UCSD-AML1 (cell line): ENCODE measurements around the gene MYH7.
"Not testable (repeated sequence)": the region's sequence is repeated elsewhere in the genome, so short reads cannot be mapped to it uniquely, and the experiment has no call there.

Experiments
- DNase-seq: peaks from one replicate; lab custom pipeline; 2025; ENCODE audit not compliant: unreplicated experiment; lab: John Stamatoyannopoulos, UW

MYH7 gene

DNA sequence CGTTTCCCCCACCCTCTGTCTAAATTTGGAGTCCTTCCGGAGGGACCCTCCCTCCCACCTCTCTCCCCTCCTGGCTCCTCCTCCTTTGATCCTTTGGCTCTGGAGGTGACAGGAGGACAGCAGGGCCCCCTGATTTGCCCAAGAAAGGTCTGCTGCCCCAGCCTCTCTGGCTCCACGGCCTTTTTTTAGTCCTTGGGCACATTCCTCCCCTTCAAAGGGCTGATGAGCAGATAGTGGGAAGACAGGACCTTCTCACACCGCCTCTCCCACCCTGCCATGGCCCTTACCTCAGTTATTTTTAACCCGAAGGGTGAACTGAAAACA is 27.2 kb downstream of the MYH7 start:
- no peak for DNase-seq

DNA sequence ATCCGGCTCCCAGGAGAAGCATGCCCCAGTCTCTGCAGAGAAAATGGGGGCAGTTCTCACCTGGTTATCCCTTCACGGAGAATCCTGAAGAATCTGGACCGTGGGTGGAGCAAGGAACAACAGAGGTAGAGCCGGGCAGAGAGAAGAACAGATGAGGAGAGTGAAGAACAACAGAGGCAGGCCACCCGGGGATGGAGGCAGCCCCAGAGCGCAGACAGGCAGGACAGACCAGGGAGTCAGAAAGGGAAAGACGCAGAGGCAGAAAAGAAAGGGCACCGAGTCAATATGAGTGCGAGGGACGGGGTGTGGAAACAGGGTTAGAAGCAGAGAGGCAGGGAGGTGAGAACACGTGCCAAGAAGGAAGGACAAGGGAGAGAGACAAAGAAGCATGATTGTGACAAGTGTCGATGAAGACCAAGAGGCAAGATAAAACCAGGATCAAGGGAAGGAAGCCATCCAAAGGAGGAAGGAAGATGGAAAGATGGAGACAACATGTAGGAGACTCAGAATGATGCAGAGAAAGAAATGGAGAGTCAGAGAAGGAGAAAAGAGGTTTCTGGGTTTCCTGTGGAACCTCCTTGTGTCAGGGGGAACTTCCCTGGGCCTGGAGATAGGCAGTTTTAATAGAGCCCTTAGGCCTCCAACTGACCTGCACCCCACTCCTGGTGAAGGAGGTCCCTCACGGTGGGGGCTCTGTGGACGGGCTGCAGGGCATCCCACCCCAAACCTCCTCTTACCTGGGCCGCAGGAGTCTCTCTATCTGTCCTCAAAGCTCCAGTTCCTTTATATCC is 27.7 kb downstream of the MYH7 start, which contains the start of gene MYH6:
TSS of gene MYH6 (minus strand) at position 758 of the 791 bp plus-strand sequence. CDS start 1,050 bp downstream, outside the sequence.
- no peak for DNase-seq

- no peak for DNase-seq
Measured at GRCh38 chr14:23406725-23407355, 28.6 kb downstream of the MYH7 start.

- no peak for DNase-seq
Measured at GRCh38 chr14:23406244-23406643, 29.2 kb downstream of the MYH7 start.

GRCh38 chr14:23405516-23406025 is 29.9 kb downstream of the MYH7 start:
- no peak for DNase-seq

DNA sequence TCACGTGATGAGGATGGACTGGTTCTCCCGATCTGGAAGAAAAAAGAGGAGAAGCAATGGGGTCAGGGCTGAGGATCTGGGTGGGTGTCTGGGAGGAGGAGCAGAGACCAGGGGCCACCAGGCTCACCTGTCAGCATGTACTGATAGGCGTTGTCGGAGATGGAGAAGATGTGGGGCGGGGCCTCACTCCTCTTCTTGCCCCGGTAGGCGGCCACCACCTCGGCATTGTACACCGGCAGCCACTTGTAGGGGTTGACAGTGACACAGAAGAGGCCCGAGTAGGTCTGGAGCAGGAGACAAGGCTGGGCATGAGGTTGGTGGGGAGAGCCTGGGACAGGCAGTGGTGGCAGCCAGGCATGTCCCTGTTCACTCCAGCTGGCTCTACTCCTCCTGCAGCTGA is 30.4 kb downstream of the MYH7 start:
- DNase-seq: no peak

GRCh38 chr14:23404331-23404900 is 31.0 kb downstream of the MYH7 start:
- DNase-seq: no peak

DNA sequence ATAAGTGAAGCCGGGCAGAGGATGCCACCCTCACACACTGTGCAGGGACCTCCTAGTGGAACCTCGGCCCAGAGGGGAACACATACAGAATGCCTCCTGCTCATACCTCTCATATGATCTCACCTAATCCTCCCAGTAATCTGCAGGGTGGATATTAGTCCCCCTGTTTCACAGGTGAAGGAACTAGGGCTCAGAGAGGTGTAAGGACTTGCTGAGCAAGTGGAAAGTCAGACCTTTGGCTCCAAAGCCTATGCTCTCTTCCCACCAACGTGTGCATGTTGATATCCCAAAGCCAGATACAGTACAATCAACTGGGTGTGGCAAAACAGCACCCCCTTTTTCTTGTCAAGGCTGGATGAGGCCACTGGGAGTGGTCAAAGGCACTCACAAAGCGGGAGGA is 31.6 kb downstream of the MYH7 start:
- no peak for DNase-seq

DNA sequence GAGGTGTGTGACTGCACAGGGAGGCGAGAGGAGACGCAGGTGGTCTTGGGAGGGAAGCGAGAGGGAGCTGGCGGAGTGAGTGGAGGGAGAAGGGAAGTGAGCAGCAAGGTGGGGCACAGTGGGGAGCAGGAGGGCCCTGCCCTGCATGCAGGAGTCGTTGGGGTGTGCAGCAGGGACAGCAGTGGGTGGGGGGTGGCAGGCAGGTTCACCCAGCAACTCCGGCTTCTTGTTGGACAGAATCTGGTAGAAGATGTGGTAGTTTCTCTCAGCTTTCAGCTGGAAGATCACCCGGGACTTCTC is 32.4 kb downstream of the MYH7 start:
- no peak for DNase-seq

GRCh38 chr14:23402296-23403138 is 32.9 kb downstream of the MYH7 start:
- no peak for DNase-seq

GRCh38 chr14:23401291-23401690 is 34.2 kb downstream of the MYH7 start:
- DNase-seq: no peak

DNA sequence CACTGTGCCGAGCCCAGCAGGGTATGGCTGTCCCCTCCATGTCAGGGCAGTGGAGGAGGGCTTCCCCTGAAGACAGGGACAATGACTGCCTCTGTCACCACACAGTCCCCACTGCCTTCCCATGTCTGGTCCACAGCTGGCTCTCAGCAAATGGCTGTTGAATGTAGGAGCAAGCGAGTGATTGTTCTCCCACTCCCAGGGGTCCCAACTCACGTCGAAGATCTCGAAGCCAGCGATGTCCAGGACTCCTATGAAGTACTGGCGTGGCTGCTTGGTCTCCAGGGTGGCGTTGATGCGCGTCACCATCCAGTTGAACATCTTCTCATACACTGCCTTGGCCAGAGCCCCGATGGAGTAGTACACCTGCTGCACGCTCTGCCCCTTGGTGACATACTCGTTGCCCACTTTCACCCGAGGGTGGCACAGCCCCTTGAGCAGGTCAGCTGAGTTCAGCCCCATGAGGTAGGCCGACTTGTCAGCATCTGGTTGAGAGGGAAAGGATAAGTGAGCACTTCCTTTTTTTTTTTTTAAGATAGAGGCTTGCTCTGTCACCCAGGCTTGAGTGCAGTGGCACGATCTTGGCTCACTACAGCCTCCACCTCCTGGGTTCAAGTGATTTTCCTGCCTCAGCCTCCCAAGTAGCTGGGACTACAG is 34.8 kb downstream of the MYH7 start:
- DNase-seq: peak; percentile 26

DNA sequence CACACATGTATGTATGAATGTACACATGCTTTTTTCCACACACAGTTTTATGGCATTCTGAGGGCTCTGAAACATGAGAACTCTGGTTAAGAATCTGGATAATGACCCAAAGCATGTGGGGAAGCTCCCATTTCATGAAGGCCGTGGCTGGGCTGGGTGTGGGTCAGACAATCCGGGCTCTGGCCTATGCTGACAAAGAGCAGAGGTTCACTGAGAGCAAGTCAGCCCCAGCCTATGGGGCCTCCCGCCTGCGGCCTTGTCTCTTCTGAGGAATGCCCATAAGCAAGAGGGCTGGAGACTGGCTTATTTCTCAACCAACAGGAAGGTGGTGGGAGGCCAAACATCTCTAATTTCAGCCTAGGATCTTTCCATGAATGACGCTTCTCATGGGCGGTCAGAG is 35.9 kb downstream of the MYH7 start:
- DNase-seq: no peak

- DNase-seq: no peak
Measured at GRCh38 chr14:23399136-23399535, 36.3 kb downstream of the MYH7 start.

DNA sequence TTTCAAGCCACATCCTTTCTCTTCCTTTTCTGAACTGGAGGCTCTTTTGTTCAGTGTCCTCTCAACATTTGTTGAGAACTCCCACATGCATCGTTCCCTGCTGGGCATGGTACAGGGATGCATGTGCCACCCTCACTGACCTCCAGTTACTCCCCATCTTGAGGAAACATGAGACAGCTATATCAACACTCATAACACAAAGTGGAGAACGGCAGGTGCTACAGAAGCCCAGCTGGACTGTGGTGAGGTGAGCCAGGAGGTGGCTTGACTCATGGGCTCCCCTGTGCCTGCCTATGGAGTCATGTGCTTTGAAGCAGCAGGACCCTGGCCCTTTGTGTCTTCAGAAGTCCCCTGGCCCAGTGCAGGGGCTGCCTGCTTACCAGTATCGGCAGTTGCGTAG is 37.1 kb downstream of the MYH7 start:
- DNase-seq: no peak

DNA sequence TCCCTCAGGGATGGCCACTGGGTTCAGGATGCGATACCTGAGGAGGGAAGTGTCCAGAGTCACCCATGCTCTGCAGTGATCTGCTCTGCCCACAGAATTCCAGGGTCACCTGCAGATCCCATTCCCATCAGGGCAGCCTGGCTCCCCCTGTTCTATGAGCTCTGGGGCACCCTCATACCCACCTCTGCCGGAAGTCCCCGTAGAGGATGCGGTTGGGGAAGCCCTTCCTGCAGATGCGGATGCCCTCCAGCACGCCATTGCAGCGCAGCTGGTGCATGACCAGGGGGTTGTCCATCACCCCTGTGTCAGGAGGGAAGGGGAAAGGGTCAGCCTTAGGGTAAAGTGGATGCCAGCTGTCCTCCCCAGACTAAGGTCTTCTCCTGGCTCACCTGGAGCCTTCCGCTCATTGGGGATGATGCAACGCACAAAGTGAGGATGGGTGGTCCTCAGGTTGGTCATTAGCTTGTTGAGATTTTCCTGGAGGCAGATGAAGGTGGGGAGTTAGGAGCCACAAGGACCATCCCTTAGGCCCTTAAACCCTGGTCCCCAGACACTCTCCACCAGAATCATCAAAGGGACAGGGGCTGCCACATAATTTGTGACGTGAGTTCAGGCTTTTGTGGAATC is 38.6 kb downstream of the MYH7 start:
- DNase-seq: no peak

- no peak for DNase-seq
Measured at GRCh38 chr14:23396126-23396525, 39.3 kb downstream of the MYH7 start.

GRCh38 chr14:23392613-23393012 is 42.8 kb downstream of the MYH7 start:
- no peak for DNase-seq

GRCh38 chr14:23389871-23390270 is 45.6 kb downstream of the MYH7 start:
- DNase-seq: not testable (repeated sequence)

DNA sequence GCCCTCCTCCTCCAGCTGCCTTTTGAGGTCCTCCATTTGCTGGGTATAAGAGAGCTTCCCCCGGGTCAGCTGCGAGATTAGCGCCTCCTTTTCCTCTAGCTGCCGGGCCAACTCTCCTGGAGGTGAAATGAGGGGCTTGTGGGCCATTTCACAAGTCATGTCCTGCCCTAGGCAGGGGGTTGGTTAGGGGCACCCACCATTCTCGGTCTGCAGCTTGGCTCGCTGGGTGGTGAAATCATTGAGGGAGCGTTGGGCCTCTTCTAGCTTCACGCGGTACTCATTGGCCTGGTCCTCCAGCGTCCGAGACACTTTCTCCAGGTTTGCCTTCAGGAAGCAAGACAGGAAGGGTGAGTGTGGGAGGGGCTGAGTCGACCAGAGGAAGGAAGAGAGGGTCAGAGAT is 46.1 kb downstream of the MYH7 start:
- peak; percentile 40 for DNase-seq

DNA sequence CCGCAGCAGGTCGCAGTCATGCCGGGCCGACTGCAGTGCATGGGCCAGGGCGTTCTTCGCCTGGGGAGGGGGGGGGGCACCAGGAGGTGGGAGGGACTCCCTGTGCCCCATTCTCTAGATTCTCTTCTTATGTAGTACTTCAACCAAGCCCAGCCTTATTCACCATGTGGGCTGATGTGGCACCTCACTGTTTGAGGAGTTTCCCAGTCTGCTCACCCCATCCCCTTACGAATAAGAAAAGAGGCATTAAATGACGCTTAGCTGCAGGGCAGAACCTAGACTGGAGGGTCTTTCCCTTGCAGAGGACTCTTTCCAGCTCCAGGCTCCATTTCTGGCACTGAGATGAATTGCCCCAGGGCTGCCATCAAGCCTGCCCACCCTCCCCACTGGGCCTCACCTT is 46.5 kb downstream of the MYH7 start:
- DNase-seq: no peak
